Right ventricle myocardium inferior (tissue), 1 donor: ENCODE measurements around the gene TRIM65. TPM values are rescaled to one million over a fixed set of nuclear protein-coding genes. Genes with fewer than 3 reads are reported as not detected.

ENCODE experiments used
- ATAC-seq: fragments of 200-7000 bp; cut with Tn5 transposase; one replicate; pipeline ENCODE4 v1.9.1; 2020; ENCODE audit warnings: mild to moderate bottlenecking, moderate library complexity
- DNase-seq: peaks from one replicate; pipeline ENCODE4 v3.0.0; 2021; ENCODE audit errors: missing footprints
- intact Hi-C: fragments of 100-400 bp; cut with DNase I; formaldehyde crosslinking; loops from one replicate; pipeline ENCODE4 v1.11.0; 2022
- total RNA-seq: library from RNA; stranded (reverse); fragmentation: NEBNext Ultra II Directional; extraction: Animal tissue kit (Norgen Biotek cat#: 25700); gene quantifications from one replicate; pipeline ENCODE4 v1.2.1, GENCODE V29; 2021
- donor health status: DM: no; HTN: yes; CAD: no; lungs with severe emphysema.

The TRIM65 gene
- total RNA-seq, 1 donor from 2014 or later, result 11.3 TPM

GRCh38 chr17:75847614-75848522, 48.9 kb downstream of the TRIM65 start:
- ATAC-seq, result no peak
- intact Hi-C loops, result no loop called here
- DNase-seq, result no peak

- intact Hi-C loops, result no loop called here
- DNase-seq (no peak), ATAC-seq (no peak)
Measured at GRCh38 chr17:75846692-75847613, 49.8 kb downstream of the TRIM65 start.

- DNase-seq (no peak), ATAC-seq (no peak)
- intact Hi-C loops, result loop anchor here (1.0 kb wide), 1 partner anchor 67 kb away; a partner anchor contains a TSS
Measured at GRCh38 chr17:75845933-75846691, 50.6 kb downstream of the TRIM65 start.

GRCh38 chr17:75845058-75845711, 51.6 kb downstream of the TRIM65 start:
- intact Hi-C loops, result loop anchor here (1.0 kb wide), 1 partner anchor 66 kb away; a partner anchor contains a TSS
- DNase-seq, result peak; percentile 91
- ATAC-seq, result peak; percentile 82

GRCh38 chr17:75844530-75845057, 52.2 kb downstream of the TRIM65 start:
- no peak for DNase-seq
- peak; percentile 57 for ATAC-seq
- intact Hi-C loops, result loop anchor here (1.0 kb wide), 1 partner anchor 65 kb away; a partner anchor contains a TSS

- ATAC-seq (peak; percentile 9), DNase-seq (peak; percentile 79)
- intact Hi-C loops, result no loop called here
Measured at GRCh38 chr17:75843577-75844529, 52.9 kb downstream of the TRIM65 start, which contains the start of gene UNC13D. Gene UNC13D (minus strand): TSS chr17:75844404. CDS start chr17:75844337, 67 bp downstream.

- ATAC-seq, result no peak
- intact Hi-C loops, result no loop called here
- no peak for DNase-seq
Measured at GRCh38 chr17:75842963-75843576, 53.7 kb downstream of the TRIM65 start.

GRCh38 chr17:75842411-75842810, 54.3 kb downstream of the TRIM65 start:
- intact Hi-C loops, result no loop called here
- ATAC-seq, result no peak
- peak; percentile 48 for DNase-seq

GRCh38 chr17:75840799-75841164, 56.0 kb downstream of the TRIM65 start:
- DNase-seq, result peak; percentile 13
- ATAC-seq, result no peak
- intact Hi-C loops, result no loop called here

GRCh38 chr17:75839942-75840798, 56.6 kb downstream of the TRIM65 start:
- no peak for ATAC-seq
- intact Hi-C loops, result no loop called here
- DNase-seq, result no peak

Other genes starting within 250 kb of the TRIM65 start
- 15.9 TPM for gene RECQL5, start 229.8 kb downstream of the TRIM65 start, total RNA-seq
- gene SAP30BP, start 229.6 kb downstream of the TRIM65 start, total RNA-seq, result 47.4 TPM
- 7.5 TPM for gene ITGB4, start 175.5 kb downstream of the TRIM65 start, total RNA-seq
- 23.8 TPM for gene GALK1, start 131.8 kb downstream of the TRIM65 start, total RNA-seq
- gene UNK, start 112.1 kb downstream of the TRIM65 start, total RNA-seq, result 16.0 TPM
- 10.7 TPM for gene UNC13D, start 52.5 kb downstream of the TRIM65 start, total RNA-seq
- gene WBP2, start 41.6 kb downstream of the TRIM65 start, total RNA-seq, result 151 TPM
- gene TRIM47, start 18.4 kb downstream of the TRIM65 start, total RNA-seq, result 39.4 TPM
- gene MRPL38, start 7.9 kb upstream of the TRIM65 start, total RNA-seq, result 115 TPM
- 3.5 TPM for gene FBF1, start 44.1 kb upstream of the TRIM65 start, total RNA-seq
- 80.9 TPM for gene ACOX1, start 82.2 kb upstream of the TRIM65 start, total RNA-seq
- gene TEN1, start 82.3 kb upstream of the TRIM65 start, total RNA-seq, result 9.4 TPM
- 2.2 TPM for gene CDK3, start 103.9 kb upstream of the TRIM65 start, total RNA-seq
- gene EVPL, start 130.4 kb upstream of the TRIM65 start, total RNA-seq, result 0.11 TPM
- 60.1 TPM for gene SRP68, start 175.6 kb upstream of the TRIM65 start, total RNA-seq
- gene GALR2, start 177.8 kb upstream of the TRIM65 start, total RNA-seq, result not detected
- gene ZACN, start 182.2 kb upstream of the TRIM65 start, total RNA-seq, result not detected
- gene EXOC7, start 206.8 kb upstream of the TRIM65 start, total RNA-seq, result 70.9 TPM
- not detected for gene FOXJ1, start 244.3 kb upstream of the TRIM65 start, total RNA-seq